NCI-H1048 (cell line): Measurements from ENCODE around the gene CDHR2.

Experiments
- DNase-seq: peaks from one replicate; lab custom pipeline; 2025; lab: John Stamatoyannopoulos, UW

CDHR2 gene

DNA sequence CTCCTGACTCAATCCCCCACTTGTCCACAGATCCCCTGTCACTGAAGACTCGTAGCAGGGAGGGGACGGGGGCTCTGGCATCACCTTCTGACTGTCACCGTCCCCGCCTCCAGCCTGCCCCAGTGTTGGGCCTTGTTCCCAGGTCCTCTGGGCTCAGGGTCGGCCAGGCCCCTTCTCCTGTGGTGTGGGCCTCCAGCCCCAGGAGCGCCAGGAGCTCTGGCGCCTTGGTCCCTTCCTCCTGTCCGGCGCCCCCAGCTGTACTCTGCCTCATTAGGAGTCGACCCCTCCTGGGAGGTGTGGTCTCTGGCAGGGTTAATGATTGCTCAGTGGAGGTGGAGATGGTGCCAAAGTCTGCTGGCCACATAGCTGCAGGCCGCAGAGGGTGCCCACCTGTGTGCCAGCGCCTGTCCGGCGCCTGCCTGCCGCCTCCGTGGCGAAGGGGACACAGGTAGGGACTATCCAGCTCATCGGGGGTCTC lies at the start of gene CDHR2:
TSS of gene CDHR2 (plus strand) at position 376 of the 478 bp plus-strand sequence. CDS start 16,011 bp downstream, outside the sequence.
- no peak for DNase-seq

DNA sequence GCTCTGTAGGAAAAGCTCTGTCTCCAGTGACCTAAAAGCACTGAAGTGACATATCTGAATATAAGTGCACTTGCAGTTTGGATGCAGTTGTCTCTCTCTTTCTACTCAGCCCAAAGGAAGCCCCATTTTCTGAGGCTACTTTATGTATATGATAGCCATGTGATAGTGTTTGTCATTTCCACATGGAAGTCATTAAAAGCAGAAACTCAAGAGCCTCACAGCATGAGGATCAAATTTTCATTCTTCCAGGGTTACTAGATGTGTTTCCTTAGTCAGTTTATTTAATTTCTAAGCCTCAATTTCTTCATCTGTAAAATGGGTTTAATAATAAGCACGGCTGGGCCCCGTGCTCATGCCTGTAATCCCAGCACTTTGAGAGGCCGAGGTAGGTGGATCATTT lies 48.6 kb upstream of the CDHR2 start:
- no peak for DNase-seq

- DNase-seq, result no peak
These were observed 47.8 kb upstream of the CDHR2 start for GRCh38 chr5:176501333-176501732.

DNA sequence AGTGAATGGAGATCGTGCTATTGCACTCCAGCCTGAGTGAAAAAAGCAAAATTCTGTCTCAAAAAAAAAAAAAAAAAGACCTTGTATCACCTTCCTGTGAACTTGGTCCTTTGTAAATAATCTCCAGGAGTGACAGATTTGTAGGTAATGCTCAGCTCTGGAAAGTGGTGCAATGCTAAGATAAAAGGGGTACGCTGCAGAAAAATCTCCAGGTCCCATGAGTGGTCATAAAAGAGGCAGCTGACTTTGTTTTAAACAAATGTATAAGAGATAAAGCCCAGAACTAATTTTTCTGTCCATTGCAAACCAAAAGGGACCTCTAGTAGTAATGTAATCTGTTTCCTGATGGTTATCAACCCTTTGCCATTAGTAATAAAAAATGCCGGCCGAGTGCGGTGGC lies 45.6 kb upstream of the CDHR2 start:
- DNase-seq, result no peak

- no peak for DNase-seq
These were observed 41.2 kb upstream of the CDHR2 start for GRCh38 chr5:176507911-176508310.

GRCh38 chr5:176508603-176509002 lies 40.5 kb upstream of the CDHR2 start:
- no peak for DNase-seq

DNA sequence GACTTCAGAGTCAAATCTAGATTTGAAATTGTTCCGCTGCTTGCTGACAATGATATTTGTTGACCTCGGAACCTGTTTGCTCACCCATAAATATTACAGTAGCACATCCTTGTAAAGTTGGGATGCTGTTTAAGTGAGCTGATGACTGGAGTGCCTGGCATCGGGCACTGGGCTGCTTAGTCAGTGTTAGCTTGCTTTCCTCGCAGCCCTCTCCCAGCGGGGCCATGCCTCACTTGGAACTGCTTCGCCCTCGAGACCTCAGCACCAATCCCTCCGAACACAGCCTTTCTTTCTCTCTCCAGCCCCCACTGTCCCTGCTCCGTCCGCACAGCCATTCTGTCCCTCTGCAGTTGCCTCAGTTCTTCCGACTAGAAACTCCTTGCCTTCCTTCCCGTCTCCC lies 35.4 kb upstream of the CDHR2 start:
- no peak for DNase-seq

DNA sequence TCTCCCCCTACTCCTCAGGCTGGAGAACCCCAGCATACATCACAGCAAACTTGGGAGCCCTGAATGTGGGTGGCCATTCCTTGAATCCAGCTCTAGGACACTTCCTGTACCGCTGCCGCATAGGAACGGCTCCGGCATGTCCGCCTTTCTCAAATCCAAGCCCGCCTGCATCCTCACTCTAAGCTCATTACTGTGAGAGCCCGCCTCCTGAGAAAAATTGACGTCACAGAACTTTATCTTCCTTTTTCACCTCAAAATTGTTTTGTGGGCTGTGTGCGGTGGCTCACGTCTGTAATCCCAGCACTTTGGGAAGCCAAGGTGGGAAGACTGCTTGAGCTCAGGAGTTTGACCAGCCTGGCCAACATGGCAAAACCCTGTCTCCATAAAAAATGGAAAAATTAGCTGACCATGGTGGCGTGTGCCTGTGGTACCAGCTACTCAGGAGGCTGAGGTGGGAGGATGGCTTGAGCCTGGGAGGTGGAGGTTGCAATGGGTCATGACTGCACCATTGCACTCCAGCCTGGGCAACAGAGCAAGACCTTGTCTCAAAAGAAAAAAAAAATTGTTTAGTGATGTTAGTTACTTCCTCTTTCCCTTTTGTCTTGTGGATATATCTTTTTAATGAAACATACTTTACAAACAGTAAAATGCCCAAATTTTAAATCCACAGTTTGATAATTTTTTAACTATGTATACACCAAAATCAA lies 34.7 kb upstream of the CDHR2 start:
- DNase-seq, result no peak

GRCh38 chr5:176515396-176515795 lies 33.7 kb upstream of the CDHR2 start:
- no peak for DNase-seq

DNA sequence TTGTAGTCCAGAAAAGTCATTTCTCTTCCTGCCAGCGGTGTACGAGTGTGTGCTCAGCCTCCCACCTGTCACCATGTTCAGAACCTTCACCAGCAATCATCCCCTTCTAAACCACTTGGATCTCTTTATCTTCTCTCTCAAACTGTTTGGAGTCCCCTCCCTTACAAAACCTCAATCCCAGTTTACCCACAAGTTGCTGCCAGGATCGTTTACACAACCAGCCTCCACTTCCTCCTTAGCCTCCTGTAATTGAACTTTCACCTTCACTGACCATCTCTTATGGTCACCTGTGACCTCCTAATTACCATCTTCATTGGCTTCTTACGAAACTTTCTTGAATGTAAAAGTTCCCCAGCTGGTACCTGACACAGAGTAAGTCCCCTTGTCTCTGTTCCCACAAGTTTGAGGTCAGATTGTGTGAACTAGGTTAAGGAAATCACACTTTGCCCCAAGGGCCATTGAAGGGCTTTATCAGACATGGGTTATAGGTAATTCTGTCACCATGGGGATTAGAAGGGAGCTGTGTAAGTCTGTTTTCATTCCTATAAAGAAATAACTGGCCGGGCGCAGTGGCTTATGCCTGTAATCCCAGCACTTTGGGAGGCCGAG lies 32.0 kb upstream of the CDHR2 start:
- DNase-seq, result no peak

DNA sequence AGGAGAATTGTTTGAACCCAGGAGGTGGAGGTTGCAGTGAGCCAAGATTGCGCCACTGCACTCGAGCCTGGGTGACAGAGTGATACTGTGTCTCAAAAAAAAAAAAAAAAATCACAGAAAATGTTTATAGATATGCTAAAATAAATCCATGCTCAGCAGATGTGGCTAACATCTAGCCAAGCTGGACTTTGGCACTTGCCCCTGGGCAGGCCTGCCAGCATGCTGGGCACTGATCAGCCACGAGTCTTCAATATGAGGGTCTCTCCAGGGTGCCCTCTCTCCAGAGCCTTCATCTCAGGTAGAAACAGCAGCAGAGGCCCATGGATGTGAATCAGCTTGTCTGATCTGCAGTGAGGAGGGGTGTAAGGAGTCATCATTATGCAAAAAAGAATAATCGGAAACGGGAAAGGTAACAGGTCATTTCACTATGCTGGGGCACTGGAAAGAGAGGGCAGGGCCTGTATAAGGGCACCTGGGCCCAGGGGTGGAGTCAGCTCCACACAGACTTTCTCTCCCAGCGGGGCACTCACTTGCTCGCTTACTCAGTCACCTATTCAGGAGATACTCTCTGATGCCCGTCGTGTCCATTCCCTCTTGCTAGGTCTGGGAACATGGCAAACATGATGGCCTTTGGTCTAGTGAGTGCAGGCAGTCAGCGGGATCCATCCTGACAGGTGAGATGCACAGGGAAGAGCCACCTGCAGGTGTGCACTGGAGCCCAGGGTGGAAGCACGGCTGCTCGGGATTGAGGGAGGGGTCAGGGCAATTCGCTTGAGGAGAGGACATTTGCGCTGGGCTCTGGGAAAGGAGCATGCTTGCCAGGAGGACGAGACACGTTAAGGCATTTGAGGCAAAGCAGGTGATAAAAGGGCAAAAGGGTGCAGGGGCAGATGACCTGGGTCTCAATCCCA lies 29.1 kb upstream of the CDHR2 start:
- DNase-seq, result no peak

- no peak for DNase-seq
These were observed 27.9 kb upstream of the CDHR2 start for GRCh38 chr5:176521286-176521685.

DNA sequence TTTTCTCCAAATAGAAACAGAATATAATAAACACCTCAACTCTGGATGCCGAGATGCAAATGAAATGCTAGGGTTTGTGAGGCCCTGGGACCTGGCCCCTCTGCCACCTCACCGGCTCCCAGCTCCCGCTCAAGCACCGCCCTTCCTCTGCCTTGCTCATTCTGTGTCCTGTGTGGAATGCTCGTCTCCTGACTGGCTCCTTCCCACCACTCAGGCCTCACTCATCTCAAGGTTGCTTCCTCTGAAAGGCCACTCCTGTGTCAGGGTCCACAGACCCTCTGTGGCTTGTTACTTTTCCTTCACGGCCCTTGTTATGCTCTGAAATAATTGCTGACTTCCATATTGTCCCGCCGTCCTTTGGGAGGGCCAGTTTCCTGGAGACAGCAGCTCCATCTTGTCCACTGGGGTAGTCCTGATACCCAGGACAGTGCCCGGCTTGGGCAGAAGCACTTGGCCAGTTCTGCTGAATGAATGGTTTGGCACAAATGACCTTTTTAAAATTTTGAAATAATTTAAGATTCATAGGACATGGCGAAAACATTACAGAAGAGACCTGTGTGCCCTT lies 27.4 kb upstream of the CDHR2 start:
- DNase-seq, result no peak

DNA sequence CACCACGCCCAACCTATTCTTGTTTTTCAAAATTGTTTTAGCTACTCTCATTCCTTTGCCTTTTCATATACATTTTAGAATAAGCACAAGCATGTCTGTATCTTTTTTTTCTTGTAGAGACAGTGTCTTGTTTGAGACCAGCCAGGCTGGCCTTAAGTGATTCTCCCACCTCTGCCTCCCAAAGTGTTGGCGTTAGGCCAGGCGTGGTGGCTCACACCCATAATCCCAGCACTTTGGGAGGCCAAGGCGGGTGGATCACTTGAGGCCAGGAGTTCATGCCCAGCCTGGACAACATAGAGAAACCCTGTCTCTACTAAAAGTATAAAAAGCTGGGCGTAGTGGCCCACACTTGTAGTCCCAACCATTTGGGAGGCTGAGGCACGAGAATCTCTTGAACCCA lies 25.0 kb upstream of the CDHR2 start:
- no peak for DNase-seq

- no peak for DNase-seq
These were observed 24.2 kb upstream of the CDHR2 start for GRCh38 chr5:176524987-176525386.

GRCh38 chr5:176525677-176526076 lies 23.5 kb upstream of the CDHR2 start:
- no peak for DNase-seq

DNA sequence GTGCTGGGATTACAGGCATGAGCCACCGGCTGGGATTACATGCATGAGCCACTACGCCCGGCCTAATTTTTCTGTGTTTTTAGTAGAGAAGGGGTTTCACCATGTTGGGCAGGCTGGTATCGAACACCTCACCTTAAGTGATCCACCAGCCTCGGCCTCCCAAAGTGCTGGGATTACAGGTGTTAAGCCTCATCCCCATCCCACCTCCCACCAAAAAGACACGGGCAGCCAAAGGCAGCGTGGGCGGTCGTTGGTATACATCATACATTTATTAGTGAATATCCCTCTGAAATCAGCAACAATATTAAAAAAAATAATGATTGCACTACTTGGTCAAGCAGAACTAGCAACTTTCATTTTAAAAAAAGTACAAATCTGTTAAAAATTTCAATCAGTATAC lies 22.7 kb upstream of the CDHR2 start:
- no peak for DNase-seq

GRCh38 chr5:176527246-176528222 lies 21.6 kb upstream of the CDHR2 start:
- DNase-seq, result no peak

DNA sequence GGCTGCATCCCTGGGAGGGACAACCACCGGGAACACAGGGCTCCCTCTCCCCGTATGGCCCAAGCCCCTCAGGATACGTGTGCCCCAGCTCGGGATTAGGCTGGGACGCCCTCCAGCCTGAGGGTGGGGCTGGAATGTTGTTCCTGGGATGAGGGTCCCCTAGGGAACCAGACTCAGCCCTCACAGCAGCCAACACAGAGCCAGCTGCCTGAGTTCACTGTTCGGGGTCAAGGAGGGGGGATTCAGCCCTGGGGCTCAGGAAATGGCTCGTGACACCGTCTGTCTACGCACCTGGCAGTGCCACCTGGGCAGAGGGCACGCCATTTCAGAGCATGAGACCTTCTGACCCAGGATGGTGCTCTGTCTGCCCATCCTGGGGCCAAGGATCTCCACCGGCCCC lies 20.8 kb upstream of the CDHR2 start:
- no peak for DNase-seq

DNA sequence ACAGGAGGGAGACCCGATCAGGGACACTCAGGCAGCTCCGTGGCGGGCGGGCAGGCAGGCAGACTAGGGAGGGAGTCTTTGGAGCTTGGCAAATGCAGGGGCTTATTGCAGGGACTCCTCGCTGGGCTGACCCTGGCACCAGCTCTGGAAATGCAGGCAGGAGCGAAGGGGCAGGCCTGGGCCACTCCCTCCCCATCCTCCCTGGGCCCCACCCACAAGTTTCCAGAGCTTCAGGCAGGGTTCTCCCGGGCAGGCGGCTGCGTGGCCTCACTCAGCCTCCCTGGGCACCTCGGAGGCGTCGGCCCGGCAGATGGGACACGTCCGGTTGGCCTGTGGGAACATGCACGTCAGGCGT lies 20.4 kb upstream of the CDHR2 start:
- no peak for DNase-seq

DNA sequence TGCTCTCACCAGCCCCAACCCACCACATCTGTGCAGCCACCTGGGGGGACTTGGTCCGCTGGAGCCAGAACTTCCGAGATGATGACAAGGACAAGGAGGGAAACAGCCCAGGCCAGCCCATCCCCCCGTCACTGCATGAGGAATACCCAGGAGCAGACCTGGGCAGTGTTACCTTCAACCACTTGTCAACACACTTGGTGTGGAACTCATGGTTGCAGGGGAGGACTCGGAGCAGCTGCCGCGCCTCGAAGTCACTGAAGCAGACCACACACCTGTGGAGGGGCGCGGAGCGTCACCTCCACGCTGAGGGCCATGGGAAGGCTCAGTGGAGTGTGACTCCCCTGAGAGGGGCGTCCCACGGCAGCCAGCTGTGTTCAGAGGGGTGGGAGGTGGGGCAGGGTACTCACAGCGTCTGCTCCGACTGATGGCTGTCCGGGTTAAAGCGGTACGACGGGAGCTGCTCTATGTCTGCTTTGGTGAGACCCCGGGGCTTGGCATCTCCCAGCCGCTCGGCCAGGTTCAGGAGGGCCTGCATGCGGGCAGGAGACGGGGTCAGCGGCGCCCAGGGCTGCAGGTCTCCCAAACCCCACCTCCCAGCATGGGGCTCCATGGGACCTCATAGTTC lies 19.9 kb upstream of the CDHR2 start:
- DNase-seq, result no peak
